Panc1 (cell line): ENCODE results near the gene SHC1. TPM values are rescaled to one million over a fixed set of nuclear protein-coding genes. Genes with fewer than 3 reads are reported as not detected.

Experiments used
- ATAC-seq: fragments of 200-7000 bp; cut with Tn5 transposase; 2 replicates; pipeline ENCODE4 v1.9.1; 2020; ENCODE audit warnings: mild to moderate bottlenecking, moderate library complexity
- BruUV-seq: library from RNA; stranded (reverse); fragments of 400-500 nt; replicated peaks from 2 replicates; lab custom pipeline; 2021; lab: Mats Ljungman, UMichigan
- CTCF ChIA-PET: fragments of 300-600 bp; sonication (Branson Sonifier 250); formaldehyde crosslinking; loops from one replicate; lab custom pipeline; 2022; ENCODE audit warnings: antibody characterized with exemption; lab: Charles Lee
- POLR2A ChIA-PET: fragments of 300-600 bp; sonication (Branson Sonifier 250); formaldehyde crosslinking; loops from one replicate; lab custom pipeline; 2022; ENCODE audit warnings: antibody characterized with exemption; lab: Charles Lee
- DNase-seq: peaks from one replicate; pipeline ENCODE4 v3.0.0-alpha.2; 2010; ENCODE audit warnings: low read depth, low spot score
- H3K27ac ChIP-seq: 2 replicates; pipeline ENCODE4 v1.5.1; 2011; ENCODE audit warnings: mild to moderate bottlenecking, low read length, inconsistent platforms
- H3K27me3 ChIP-seq: fragments of 200-500 bp; sonication (Bioruptor generic); 2 replicates; pipeline ENCODE4 v1.6.0; 2014; ENCODE audit warnings: low read length, inconsistent platforms; ENCODE audit not compliant: control insufficient read depth, insufficient read depth
- H3K36me3 ChIP-seq: fragments of 200-500 bp; sonication (Bioruptor generic); 2 replicates; pipeline ENCODE4 v1.5.1; 2014; ENCODE audit warnings: inconsistent platforms, mild to moderate bottlenecking, low read length, moderate library complexity; ENCODE audit not compliant: control insufficient read depth, insufficient read depth
- H3K4me1 ChIP-seq: 2 replicates; pipeline ENCODE4 v1.5.1; 2011; ENCODE audit warnings: inconsistent platforms, mild to moderate bottlenecking, low read length, moderate library complexity; ENCODE audit not compliant: control insufficient read depth, insufficient read depth
- H3K4me3 ChIP-seq, 2 experiments: 2 replicates each; pipeline ENCODE4 v1.5.1; 2011 to 2012; ENCODE audit warnings: low read depth in 2 of 2, low read length in 2 of 2, mild to moderate bottlenecking in 2 of 2, inconsistent platforms in 1 of 2, moderate library complexity in 1 of 2
- H3K9me3 ChIP-seq: fragments of 200-500 bp; sonication (Bioruptor generic); 2 replicates; pipeline ENCODE4 v1.5.1; 2014; ENCODE audit warnings: low read depth, mild to moderate bottlenecking, inconsistent platforms, low read length, moderate library complexity; ENCODE audit not compliant: control insufficient read depth, insufficient read depth
- POLR2AphosphoS5 ChIP-seq: IDR thresholded peaks from 2 replicates; pipeline ENCODE4 v1.6.1; 2012; ENCODE audit warnings: mild to moderate bottlenecking, low read depth, low read length, moderate library complexity
- SIN3A ChIP-seq: IDR thresholded peaks from 2 replicates; pipeline ENCODE4 v1.6.1; 2012; ENCODE audit warnings: low read depth, mild to moderate bottlenecking, low read length, moderate library complexity, borderline replicate concordance; ENCODE audit not compliant: insufficient read depth
- TCF7L2 ChIP-seq: IDR thresholded peaks from 2 replicates; pipeline ENCODE4 v1.6.1; 2011; ENCODE audit warnings: mild to moderate bottlenecking, low read depth, low read length, inconsistent platforms
- in situ Hi-C: cut with HindIII; loops from 2 replicates; pipeline ENCODE4 v1.10.0; 2016; ENCODE audit warnings: low sequenced_read_pairs, low pct_unique_long_range_greater_than_20kb
- intact Hi-C: fragments of 100-400 bp; cut with micrococcal nuclease; formaldehyde crosslinking; loops from one replicate; pipeline ENCODE4 v1.10.0; 2022; ENCODE audit not compliant: unreplicated experiment
- total RNA-seq: library from RNA; stranded (reverse); gene quantifications from one replicate; pipeline ENCODE4 v1.2.1, GENCODE V29; 2021; ENCODE audit not compliant: unreplicated experiment
- TF ChIP-seq, protein P1 (sequence below), 2 experiments: IDR thresholded peaks; 2 replicates each; pipeline ENCODE4 v1.6.1; 2011 to 2012; ENCODE audit warnings: low read depth in 2 of 2, control low read depth in 1 of 2, low read length in 1 of 2, mild to moderate bottlenecking in 1 of 2, moderate library complexity in 1 of 2; ENCODE audit not compliant: insufficient read depth in 1 of 2
- TF ChIP-seq, protein P2 (sequence below): fragments of 450-650 bp; IDR thresholded peaks from 2 replicates; pipeline ENCODE4 v1.5.1; 2017; ENCODE audit warnings: mild to moderate bottlenecking

SHC1 gene
- total RNA-seq, 1 experiment from 2014 or later = 373 TPM

DNA sequence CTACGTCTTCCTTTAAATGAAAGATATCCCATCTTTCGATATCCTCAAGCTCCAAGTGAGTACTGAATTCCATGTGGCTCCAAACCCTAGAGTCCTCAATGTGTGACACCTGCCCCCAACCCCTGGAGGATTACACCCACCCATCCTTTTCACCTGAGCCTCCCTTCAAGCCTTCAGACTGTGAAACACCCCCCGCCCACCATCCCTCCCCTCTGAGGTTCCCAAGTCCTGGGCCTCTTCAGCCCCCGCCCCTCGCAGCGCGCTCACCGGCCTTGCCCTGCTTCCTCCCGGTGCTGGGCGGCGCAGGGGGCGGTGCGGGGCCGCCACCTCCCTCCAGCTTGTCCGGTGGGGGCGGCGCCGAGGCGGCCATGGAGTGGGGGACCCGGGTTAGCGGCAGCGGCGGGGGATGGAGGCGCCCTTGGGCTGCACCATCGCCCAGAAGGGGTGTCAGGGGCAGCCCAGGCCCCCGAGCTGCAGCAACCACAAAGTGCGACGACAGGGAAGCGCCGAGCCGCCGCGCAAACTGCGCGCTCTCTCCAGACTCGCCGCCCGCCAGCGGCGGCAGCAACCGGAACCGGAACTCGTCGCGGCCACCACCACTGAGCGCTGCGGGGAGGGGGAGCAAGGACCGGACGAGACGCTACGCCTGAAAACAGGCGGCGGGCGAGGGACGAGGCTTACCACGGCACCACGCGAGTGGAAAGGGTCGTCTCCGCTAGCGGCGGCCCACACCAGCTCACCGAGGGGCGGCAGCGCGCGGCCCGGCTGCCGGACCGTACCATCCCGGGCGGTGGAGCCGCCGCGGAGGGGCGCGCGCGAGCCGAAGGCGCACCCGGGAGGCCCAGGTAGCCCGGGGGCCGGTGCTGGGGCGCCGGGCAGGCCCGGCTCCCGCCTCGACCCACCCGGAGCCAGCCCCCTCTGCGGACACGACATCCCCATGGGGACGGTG lies 9.1 kb downstream of the SHC1 start, which contains the start of gene PYGO2:
PYGO2 (minus strand) TSS at position 576 of the 949 bp plus-strand sequence; CDS start at position 370, 206 bp downstream.
- Histone ChIP-seq H3K4me1 (peaks cover 38% of the 10 kb centered on the region), H3K36me3 (peaks cover 15% of the 10 kb centered on the region), H3K27me3 (no peaks in the 10 kb centered on the region), H3K4me3 (peak within 1 kb of the TSS; percentile 64 to 66), H3K27ac (peak within 1 kb of the TSS; percentile 96), H3K9me3 (no peaks in the 10 kb centered on the region)
- ChIA-PET POLR2A (interaction anchor here (0.9 to 1.2 kb wide), 2 partner anchors 9 to 24 kb away, joined by 3 to 4 read pairs; partner anchors contain the start of gene SHC1), CTCF (interaction anchor here (0.6 to 0.9 kb wide), 2 partner anchors 9 to 51 kb away, joined by 3 to 4 read pairs; partner anchors contain the start of gene SHC1)
- no peak for DNase-seq
- ATAC-seq = peak; percentile 86
- intact Hi-C loops = no loop called here
- no TSS peak for BruUV-seq
- in situ Hi-C loops = no loop called here
- no peak for TF ChIP-seq TCF7L2
- TF ChIP-seq, protein P1, sequence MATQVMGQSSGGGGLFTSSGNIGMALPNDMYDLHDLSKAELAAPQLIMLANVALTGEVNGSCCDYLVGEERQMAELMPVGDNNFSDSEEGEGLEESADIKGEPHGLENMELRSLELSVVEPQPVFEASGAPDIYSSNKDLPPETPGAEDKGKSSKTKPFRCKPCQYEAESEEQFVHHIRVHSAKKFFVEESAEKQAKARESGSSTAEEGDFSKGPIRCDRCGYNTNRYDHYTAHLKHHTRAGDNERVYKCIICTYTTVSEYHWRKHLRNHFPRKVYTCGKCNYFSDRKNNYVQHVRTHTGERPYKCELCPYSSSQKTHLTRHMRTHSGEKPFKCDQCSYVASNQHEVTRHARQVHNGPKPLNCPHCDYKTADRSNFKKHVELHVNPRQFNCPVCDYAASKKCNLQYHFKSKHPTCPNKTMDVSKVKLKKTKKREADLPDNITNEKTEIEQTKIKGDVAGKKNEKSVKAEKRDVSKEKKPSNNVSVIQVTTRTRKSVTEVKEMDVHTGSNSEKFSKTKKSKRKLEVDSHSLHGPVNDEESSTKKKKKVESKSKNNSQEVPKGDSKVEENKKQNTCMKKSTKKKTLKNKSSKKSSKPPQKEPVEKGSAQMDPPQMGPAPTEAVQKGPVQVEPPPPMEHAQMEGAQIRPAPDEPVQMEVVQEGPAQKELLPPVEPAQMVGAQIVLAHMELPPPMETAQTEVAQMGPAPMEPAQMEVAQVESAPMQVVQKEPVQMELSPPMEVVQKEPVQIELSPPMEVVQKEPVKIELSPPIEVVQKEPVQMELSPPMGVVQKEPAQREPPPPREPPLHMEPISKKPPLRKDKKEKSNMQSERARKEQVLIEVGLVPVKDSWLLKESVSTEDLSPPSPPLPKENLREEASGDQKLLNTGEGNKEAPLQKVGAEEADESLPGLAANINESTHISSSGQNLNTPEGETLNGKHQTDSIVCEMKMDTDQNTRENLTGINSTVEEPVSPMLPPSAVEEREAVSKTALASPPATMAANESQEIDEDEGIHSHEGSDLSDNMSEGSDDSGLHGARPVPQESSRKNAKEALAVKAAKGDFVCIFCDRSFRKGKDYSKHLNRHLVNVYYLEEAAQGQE (IDR thresholded peaks at IDR 0.05; ENCODE audit: insufficient read depth in 1 of 2, low read depth in 2 of 2, low read length in 1 of 2) = no peak
- TF ChIP-seq SIN3A = 0 out of 2 replicates have a peak, but pooled peaks have one; percentile 31
- peak; percentile 94 for TF ChIP-seq POLR2AphosphoS5
- TF ChIP-seq, protein P2, sequence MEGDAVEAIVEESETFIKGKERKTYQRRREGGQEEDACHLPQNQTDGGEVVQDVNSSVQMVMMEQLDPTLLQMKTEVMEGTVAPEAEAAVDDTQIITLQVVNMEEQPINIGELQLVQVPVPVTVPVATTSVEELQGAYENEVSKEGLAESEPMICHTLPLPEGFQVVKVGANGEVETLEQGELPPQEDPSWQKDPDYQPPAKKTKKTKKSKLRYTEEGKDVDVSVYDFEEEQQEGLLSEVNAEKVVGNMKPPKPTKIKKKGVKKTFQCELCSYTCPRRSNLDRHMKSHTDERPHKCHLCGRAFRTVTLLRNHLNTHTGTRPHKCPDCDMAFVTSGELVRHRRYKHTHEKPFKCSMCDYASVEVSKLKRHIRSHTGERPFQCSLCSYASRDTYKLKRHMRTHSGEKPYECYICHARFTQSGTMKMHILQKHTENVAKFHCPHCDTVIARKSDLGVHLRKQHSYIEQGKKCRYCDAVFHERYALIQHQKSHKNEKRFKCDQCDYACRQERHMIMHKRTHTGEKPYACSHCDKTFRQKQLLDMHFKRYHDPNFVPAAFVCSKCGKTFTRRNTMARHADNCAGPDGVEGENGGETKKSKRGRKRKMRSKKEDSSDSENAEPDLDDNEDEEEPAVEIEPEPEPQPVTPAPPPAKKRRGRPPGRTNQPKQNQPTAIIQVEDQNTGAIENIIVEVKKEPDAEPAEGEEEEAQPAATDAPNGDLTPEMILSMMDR = peak; percentile 91; the same call in 1 of the 2 replicates

DNA sequence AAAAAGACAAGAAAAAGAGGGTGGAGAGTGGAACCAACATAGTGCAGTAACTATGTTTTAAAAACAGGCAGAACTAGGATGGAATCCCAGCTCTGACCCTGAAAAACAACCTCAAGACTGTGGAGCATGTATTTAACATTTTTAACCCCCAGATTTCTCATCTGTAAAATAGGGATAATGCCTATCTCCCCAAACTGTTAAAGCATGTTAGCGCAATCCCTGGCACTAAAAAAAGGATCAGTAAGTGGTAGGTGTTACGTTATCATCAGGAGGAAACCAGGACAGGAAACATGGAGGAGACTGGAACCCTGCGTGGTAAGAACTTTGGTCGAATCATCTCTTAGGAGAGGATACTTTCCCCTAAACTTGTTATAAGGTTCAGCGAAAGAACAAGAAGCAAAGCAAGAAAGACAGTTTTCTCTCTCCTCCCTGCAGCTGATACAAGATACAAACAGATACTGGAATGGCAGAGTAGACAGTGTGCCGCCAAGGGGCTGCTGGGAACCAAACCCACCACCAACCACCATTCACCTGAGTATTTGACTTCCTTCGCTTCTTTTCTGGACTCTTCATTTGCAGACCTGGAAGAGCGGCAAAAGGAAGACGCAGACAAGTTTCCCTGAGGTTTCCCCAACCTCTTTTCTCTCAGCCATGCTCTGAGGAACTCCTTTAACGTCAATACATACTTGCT lies 10.0 kb downstream of the SHC1 start:
- peak overlapping the region; percentile 64 to 66 for H3K4me3 ChIP-seq
- in situ Hi-C loops (no loop called here), intact Hi-C loops (no loop called here)
- H3K27ac ChIP-seq = peak overlapping the region; percentile 92
- H3K9me3 ChIP-seq = no peaks in the 10 kb centered on the region
- ATAC-seq (no peak), DNase-seq (no peak)
- BruUV-seq = no TSS peak
- H3K36me3 ChIP-seq = peaks cover 15% of the 10 kb centered on the region
- TF ChIP-seq, protein P1 (IDR thresholded peaks at IDR 0.05; ENCODE audit: insufficient read depth in 1 of 2, low read depth in 2 of 2, low read length in 1 of 2) = no peak
- TF ChIP-seq POLR2AphosphoS5 (no peak), SIN3A (no peak), TCF7L2 (no peak)
- TF ChIP-seq, protein P2 = no peak
- H3K4me1 ChIP-seq = peaks cover 40% of the 10 kb centered on the region
- POLR2A ChIA-PET = interaction anchor here (0.9 to 1.2 kb wide), 2 partner anchors 10 to 25 kb away, joined by 3 to 4 read pairs; partner anchors contain the start of gene SHC1
- no peaks in the 10 kb centered on the region for H3K27me3 ChIP-seq
- CTCF ChIA-PET = interaction anchor here (0.9 kb wide), 1 partner anchor 10 kb away, joined by 4 read pairs; the partner anchor contains the start of gene SHC1
